GM12878 (cell line): ENCODE data around the gene NEUROD6. TPM values are rescaled to one million over a fixed set of nuclear protein-coding genes. Genes with fewer than 3 reads are reported as not detected.

ENCODE experiments used
- ATAC-seq: fragments of 200-7000 bp; cut with Tn5 transposase; 3 replicates; pipeline ENCODE4 v1.9.1; 2020; ENCODE audit warnings: mild to moderate bottlenecking, moderate library complexity
- BruUV-seq: library from RNA; stranded (reverse); fragments of 400-500 nt; replicated peaks from 2 replicates; lab custom pipeline; 2021; lab: Mats Ljungman, UMichigan
- CTCF ChIA-PET: fragments of 300-600 bp; sonication (Branson Sonifier 250); formaldehyde crosslinking; extraction: SDS; loops from one replicate; lab custom pipeline; 2021; ENCODE audit warnings: inconsistent platforms; lab: Yijun Ruan, JAX
- POLR2A ChIA-PET: fragments of 350-600 bp; formaldehyde crosslinking; extraction: SDS; loops from one replicate; lab custom pipeline; 2021; ENCODE audit warnings: inconsistent platforms; lab: Charles Lee
- RAD21 ChIA-PET: fragments of 300-600 bp; sonication (Branson Sonifier 250); formaldehyde crosslinking; loops from one replicate; lab custom pipeline; 2023; ENCODE audit warnings: antibody characterized with exemption; ENCODE audit not compliant: unreplicated experiment; lab: Charles Lee
- SMC1A ChIA-PET: fragments of 300-600 bp; sonication (Branson Sonifier 250); formaldehyde crosslinking; loops from one replicate; lab custom pipeline; 2023; ENCODE audit not compliant: unreplicated experiment, uncharacterized antibody; lab: Charles Lee
- DNase-seq: peaks from one replicate; pipeline ENCODE4 v3.0.0-alpha.2; 2011; ENCODE audit warnings: low read depth, low spot score
- FAIRE-seq: peaks from 3 replicates; lab custom pipeline; 2011; peaks lifted over from hg19 to GRCh38; lab: Jason Lieb, UNC
- H2AFZ ChIP-seq: 2 replicates; pipeline ENCODE4 v1.6.0; 2011; ENCODE audit warnings: low read depth, low read length, control low read depth; ENCODE audit not compliant: control insufficient read depth
- H3K27ac ChIP-seq: 2 replicates; pipeline ENCODE4 v1.5.1; 2011; ENCODE audit warnings: control low read depth; ENCODE audit not compliant: control insufficient read depth, insufficient read depth
- H3K27me3 ChIP-seq, 2 experiments: replicated peaks in 1 of 2; 2 replicates each; pipeline versions ENCODE4 v1.6.0 to v1.6.1; 2011; ENCODE audit warnings: low read length in 1 of 2; ENCODE audit not compliant: control insufficient read depth in 2 of 2, insufficient read depth in 2 of 2
- H3K36me3 ChIP-seq, 2 experiments: 2 replicates each; pipeline ENCODE4 v1.5.1; 2011; ENCODE audit warnings: low read length in 1 of 2; ENCODE audit not compliant: control insufficient read depth in 2 of 2, insufficient read depth in 2 of 2
- H3K4me1 ChIP-seq: 2 replicates; pipeline ENCODE4 v1.6.1; 2011; ENCODE audit warnings: mild to moderate bottlenecking, low read length, moderate library complexity, mixed read lengths; ENCODE audit not compliant: control insufficient read depth, insufficient read depth
- H3K4me2 ChIP-seq: 2 replicates; pipeline ENCODE4 v1.6.0; 2011; ENCODE audit warnings: control low read depth; ENCODE audit not compliant: control insufficient read depth, insufficient read depth
- H3K4me3 ChIP-seq: fragments of 200-600 bp; sonication (generic); 2 replicates; pipeline ENCODE4 v1.5.1; 2016
- H3K79me2 ChIP-seq: 2 replicates; pipeline ENCODE4 v1.6.0; 2011; ENCODE audit warnings: low read length; ENCODE audit not compliant: control insufficient read depth, insufficient read depth
- H3K9ac ChIP-seq: 2 replicates; pipeline ENCODE4 v1.8.0; 2011; ENCODE audit warnings: low read length, control low read depth, mixed read lengths; ENCODE audit not compliant: control insufficient read depth, insufficient read depth
- H3K9me3 ChIP-seq: replicated peaks from 3 replicates; pipeline ENCODE4 v1.5.1; 2011; ENCODE audit warnings: mild to moderate bottlenecking, low read length; ENCODE audit not compliant: control insufficient read depth, insufficient read depth
- H4K20me1 ChIP-seq: 2 replicates; pipeline ENCODE4 v1.6.0; 2011; ENCODE audit not compliant: control insufficient read depth, insufficient read depth
- CUX1 ChIP-seq: IDR thresholded peaks from 2 replicates; pipeline ENCODE4 v1.6.1; 2012; ENCODE audit warnings: improper control_type of control experiment, low read depth, low read length; ENCODE audit not compliant: insufficient replicate concordance
- MTA3 ChIP-seq: IDR thresholded peaks from 2 replicates; pipeline ENCODE4 v1.6.1; 2012; ENCODE audit warnings: low read length, inconsistent platforms, borderline replicate concordance
- PKNOX1 ChIP-seq: fragments of 450-650 bp; IDR thresholded peaks from 2 replicates; pipeline ENCODE4 v1.6.1; 2016; ENCODE audit warnings: mild to moderate bottlenecking
- SPI1 ChIP-seq: IDR thresholded peaks from 2 replicates; pipeline ENCODE4 v1.6.1; 2011; ENCODE audit warnings: low read depth, mild to moderate bottlenecking, low read length, moderate library complexity, borderline replicate concordance; ENCODE audit not compliant: insufficient read depth
- SRF ChIP-seq, 2 experiments: IDR thresholded peaks; 2 replicates each; pipeline ENCODE4 v1.6.1; 2011; ENCODE audit warnings: low read depth in 2 of 2, low read length in 2 of 2, mild to moderate bottlenecking in 1 of 2, moderate library complexity in 1 of 2
- TCF3 ChIP-seq: IDR thresholded peaks from 2 replicates; pipeline ENCODE4 v1.6.1; 2012; ENCODE audit warnings: low read depth, mild to moderate bottlenecking, low read length, borderline replicate concordance; ENCODE audit not compliant: insufficient read depth
- WGBS: methylation state at CpG from one replicate; pipeline ENCODE4 v1.1.6; 2016; ENCODE audit warnings: low lambda C conversion rate; ENCODE audit not compliant: insufficient replicate concordance, insufficient coverage; ENCODE audit errors: missing lambda C conversion rate; 5-methylcytosine and 5-hydroxymethylcytosine counted together
- in situ Hi-C: fragments of 300-500 bp; cut with MboI; formaldehyde crosslinking; loops from 9 replicates; pipeline ENCODE4 v1.14.3; 2018; ENCODE audit warnings: mixed read lengths
- intact Hi-C: fragments of 100-400 bp; cut with micrococcal nuclease; formaldehyde crosslinking; loops from one replicate; pipeline ENCODE4 v1.14.2; 2022; ENCODE audit not compliant: unreplicated experiment
- polyA plus RNA-seq, 11 experiments: library from polyadenylated mRNA; depleted of rRNA in 4 of 11; unstranded in 6 of 11; stranded (reverse) in 5 of 11; fragments of >200 nt; fragmentation: Nextera tagmentation in 4 of 11; fragmentation: Illumina TruSeq in 1 of 11; extraction: Ambion mirVana in 4 of 11; extraction: Trizol in 1 of 11; gene quantifications; 1 replicate in 1 of 11; 2 replicates in 10 of 11; pipeline versions ENCODE4 v1.2.1 to v1.2.3, GENCODE V29; 2011 to 2016; ENCODE audit warnings: inconsistent platforms in 2 of 11, missing spikeins in 2 of 11, low read depth in 1 of 11
- total RNA-seq, 4 experiments: library from RNA; depleted of rRNA in 3 of 4; stranded (reverse); fragments of >200 nt in 3 of 4; fragmentation: Illumina TruSeq in 1 of 4; extraction: Trizol in 1 of 4; gene quantifications; 2 replicates each; pipeline versions ENCODE4 v1.2.1 to v1.2.3, GENCODE V29; 2013 to 2021

The NEUROD6 gene
- total and polyA plus RNA-seq, 10 of the 15 experiments (the other 5 are each of a cell fraction or from before 2014, with no cell fraction given), result not detected

GRCh38 chr7:31335161-31335856, 5.2 kb downstream of the NEUROD6 start:
- BruUV-seq, result no TSS peak
- FAIRE-seq, result no peak
- CTCF ChIA-PET, result no interaction called here

GRCh38 chr7:31333291-31333690, 7.2 kb downstream of the NEUROD6 start:
- DNase-seq, result no peak
- intact Hi-C loops (no loop called here), in situ Hi-C loops (no loop called here)
- H3K27me3 ChIP-seq, result peaks cover 0 to 6% of the 10 kb centered on the region in 2 experiments; a peak in 1 of 4 replicates
- WGBS, result 0% methylated on average over 2 of the region's 2 CpGs
- no peaks in the 10 kb centered on the region for H3K9me3 ChIP-seq
- ChIA-PET SMC1A (no interaction called here), RAD21 (no interaction called here), CTCF (no interaction called here), POLR2A (no interaction called here)
- H2AFZ ChIP-seq, result no peak overlapping the region
- BruUV-seq, result no TSS peak
- no peak overlapping the region for H3K27ac ChIP-seq
- H3K4me1 ChIP-seq, result no peaks in the 10 kb centered on the region
- no peak overlapping the region for H3K9ac ChIP-seq
- no peak overlapping the region for H3K4me3 ChIP-seq
- H3K79me2 ChIP-seq, result no peaks in the 10 kb centered on the region
- H4K20me1 ChIP-seq, result no peaks in the 10 kb centered on the region
- ATAC-seq, result no peak
- H3K4me2 ChIP-seq, result no peak overlapping the region
- FAIRE-seq, result no peak
- H3K36me3 ChIP-seq, result no peaks in the 10 kb centered on the region
- TF ChIP-seq CUX1 (no peak), SPI1 (no peak), TCF3 (no peak), MTA3 (no peak)

More at GRCh38 chr7:31335161-31335856, 5.2 kb downstream of the NEUROD6 start:
- TF ChIP-seq SRF (IDR thresholded peaks at IDR 0.05; ENCODE audit: low read depth in 2 of 2, low read length in 2 of 2) (no peak), PKNOX1 (no peak)
- TF ChIP-seq, all 136 proteins: peak for 0
- Histone ChIP-seq H2AFZ (no peak overlapping the region), H3K4me1 (no peaks in the 10 kb centered on the region), H3K4me3 (no peak overlapping the region), H3K4me2 (no peak overlapping the region), H3K27me3 (peaks cover 2 to 6% of the 10 kb centered on the region in 2 experiments; a peak in 1 of 4 replicates), H3K79me2 (no peaks in the 10 kb centered on the region), H4K20me1 (no peaks in the 10 kb centered on the region), H3K9me3 (no peaks in the 10 kb centered on the region), H3K36me3 (no peaks in the 10 kb centered on the region), H3K27ac (no peak overlapping the region), H3K9ac (no peak overlapping the region)
- RAD21 ChIA-PET, result no interaction called here
- intact Hi-C loops (no loop called here), in situ Hi-C loops (no loop called here)
- WGBS, result 41% methylated on average over 14 of the region's 16 CpGs
- no peak for ATAC-seq
- no peak for DNase-seq
- SMC1A ChIA-PET, result no interaction called here
- POLR2A ChIA-PET, result no interaction called here
